Brain microvascular endothelial cell (primary cell): ENCODE results near the gene DCAF8.
"Not testable (repeated sequence)": the region's sequence is repeated elsewhere in the genome, so short reads cannot be mapped to it uniquely, and the experiment has no call there.

Source experiments
- DNase-seq: peaks from one replicate; pipeline ENCODE4 v3.0.0-alpha.2; 2020
- H3K27ac ChIP-seq: fragments of 250-450 bp; sonication (Bioruptor Pico); 2 replicates; pipeline ENCODE4 v1.5.1; 2020; ENCODE audit warnings: mild to moderate bottlenecking, moderate library complexity
- H3K27me3 ChIP-seq: fragments of 250-450 bp; sonication (Bioruptor Pico); replicated peaks from 2 replicates; pipeline ENCODE4 v1.5.1; 2020; ENCODE audit warnings: mild to moderate bottlenecking
- H3K36me3 ChIP-seq: fragments of 250-450 bp; sonication (Bioruptor Pico); replicated peaks from 2 replicates; pipeline ENCODE4 v1.5.1; 2020; ENCODE audit warnings: mild to moderate bottlenecking
- H3K4me3 ChIP-seq: 2 replicates; pipeline ENCODE4 v1.5.1; 2011; ENCODE audit warnings: low read depth, mild to moderate bottlenecking, control low read depth, low read length, moderate library complexity
- CTCF ChIP-seq: IDR thresholded peaks from 2 replicates; pipeline ENCODE4 v1.5.1; 2011; ENCODE audit warnings: low read depth, mild to moderate bottlenecking, moderate library complexity, low read length, control low read depth, inconsistent platforms; ENCODE audit errors: missing control alignments
- in situ Hi-C: cut with HindIII; loops from 2 replicates; pipeline ENCODE4 v1.10.0; 2017; ENCODE audit warnings: low sequenced_read_pairs, low pct_ligation_motif_present

Gene DCAF8

GRCh38 chr1:160300173-160300572 lies 37.8 kb upstream of the DCAF8 start:
- H3K36me3 ChIP-seq = peaks cover 82% of the 10 kb centered on the region
- in situ Hi-C loops = no loop called here
- no peak overlapping the region for H3K27ac ChIP-seq
- no peak for TF ChIP-seq CTCF
- no peaks in the 10 kb centered on the region for H3K27me3 ChIP-seq
- DNase-seq = no peak
- H3K4me3 ChIP-seq = no peak overlapping the region

DNA sequence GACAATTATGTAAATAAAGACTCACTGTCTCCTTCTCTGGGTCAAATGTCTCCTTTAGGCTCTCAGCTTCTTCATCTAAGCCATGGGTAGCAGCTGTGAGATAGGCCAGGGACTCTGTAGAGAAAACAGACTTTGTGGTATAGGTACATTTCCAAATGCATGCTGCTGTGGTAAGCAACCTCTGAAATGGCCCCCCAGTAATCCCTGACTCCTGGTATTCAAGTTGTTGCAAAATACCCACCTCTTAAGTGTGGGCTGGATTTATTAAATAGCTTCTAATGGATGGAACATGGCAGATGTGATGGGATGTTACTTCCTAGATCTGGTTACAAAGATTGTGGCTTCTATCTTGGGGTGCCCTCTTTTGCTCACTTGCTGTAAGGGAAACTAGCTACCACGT lies 33.7 kb upstream of the DCAF8 start:
- in situ Hi-C loops = no loop called here
- no peak for TF ChIP-seq CTCF
- H3K36me3 ChIP-seq = peaks cover 94% of the 10 kb centered on the region
- no peak overlapping the region for H3K27ac ChIP-seq
- DNase-seq = no peak
- H3K4me3 ChIP-seq = no peak overlapping the region
- no peaks in the 10 kb centered on the region for H3K27me3 ChIP-seq

GRCh38 chr1:160293020-160293968 lies 30.9 kb upstream of the DCAF8 start:
- H3K36me3 ChIP-seq = peaks cover 89% of the 10 kb centered on the region
- in situ Hi-C loops = loop anchor here (5.0 kb wide), 1 partner anchor 34 kb away; no protein-coding TSS in a partner anchor
- no peak for TF ChIP-seq CTCF

GRCh38 chr1:160291248-160292220 lies 29.2 kb upstream of the DCAF8 start:
- H3K36me3 ChIP-seq = peaks cover 74% of the 10 kb centered on the region
- in situ Hi-C loops = loop anchor here (5.0 kb wide), 1 partner anchor 36 kb away; no protein-coding TSS in a partner anchor
- DNase-seq = peak; percentile 64
- no peak overlapping the region for H3K4me3 ChIP-seq
- H3K27ac ChIP-seq = no peak overlapping the region
- peak; percentile 81 for TF ChIP-seq CTCF
- H3K27me3 ChIP-seq = no peaks in the 10 kb centered on the region

More at GRCh38 chr1:160293020-160293968, 30.9 kb upstream of the DCAF8 start:
- Histone ChIP-seq H3K27ac (no peak overlapping the region), H3K27me3 (no peaks in the 10 kb centered on the region), H3K4me3 (no peak overlapping the region)
- DNase-seq = no peak

GRCh38 chr1:160287769-160288168 lies 25.4 kb upstream of the DCAF8 start:
- H3K27me3 ChIP-seq, in situ Hi-C loops, H3K4me3 ChIP-seq, H3K27ac ChIP-seq, DNase-seq: not testable (repeated sequence)
- H3K36me3 ChIP-seq = peaks cover 37% of the 10 kb centered on the region

- no peak for TF ChIP-seq CTCF
- H3K27me3 ChIP-seq = no peaks in the 10 kb centered on the region
- in situ Hi-C loops = no loop called here
- peaks cover 34% of the 10 kb centered on the region for H3K36me3 ChIP-seq
- H3K4me3 ChIP-seq = peak overlapping the region; percentile 90
- H3K27ac ChIP-seq = no peak overlapping the region
- no peak for DNase-seq
These were observed 23.2 kb upstream of the DCAF8 start for GRCh38 chr1:160285506-160285905.
